Thoracic aorta (tissue), 2 donors: ENCODE results near the gene PLEKHG4. TPM values are rescaled to one million over a fixed set of nuclear protein-coding genes. Genes with fewer than 3 reads are reported as not detected.

Experiments used
- ATAC-seq: fragments of 150-250 bp; one replicate; pipeline ENCODE4 v1.8.0; 2017; ENCODE audit warnings: low read depth; ENCODE audit not compliant: insufficient number of reproducible peaks, low FRiP score
- DNase-seq: peaks from one replicate; pipeline ENCODE4 v3.0.0-alpha.2; 2020; ENCODE audit warnings: low spot score
- H3K27ac ChIP-seq, 2 donors: fragments of 200-600 bp; sonication (generic); 1 replicate in 1 of 2; 2 replicates in 1 of 2; pipeline ENCODE4 v1.5.1; 2016; ENCODE audit warnings: mild to moderate bottlenecking in 2 of 2, moderate library complexity in 2 of 2
- H3K27me3 ChIP-seq: fragments of 200-600 bp; sonication (generic); replicated peaks from 2 replicates; pipeline ENCODE4 v1.6.0; 2016; ENCODE audit warnings: mild to moderate bottlenecking; ENCODE audit not compliant: insufficient read depth
- H3K36me3 ChIP-seq: fragments of 200-600 bp; sonication (generic); one replicate; pipeline ENCODE4 v1.5.1; 2016
- H3K4me1 ChIP-seq, 2 donors: fragments of 200-600 bp; sonication (generic); 1 replicate in 1 of 2; 2 replicates in 1 of 2; pipeline versions ENCODE4 v1.5.1 to v1.6.0; 2016; ENCODE audit warnings: low read depth in 2 of 2, mild to moderate bottlenecking in 1 of 2; ENCODE audit not compliant: control insufficient read depth in 1 of 2
- H3K4me3 ChIP-seq: fragments of 200-600 bp; sonication (generic); 2 replicates; pipeline ENCODE4 v1.5.1; 2016; ENCODE audit warnings: mild to moderate bottlenecking
- H3K9me3 ChIP-seq: fragments of 200-600 bp; sonication (generic); 2 replicates; pipeline ENCODE4 v1.5.1; 2016
- total RNA-seq, 2 donors: library from RNA; depleted of rRNA; stranded (reverse); fragments of >200 nt; gene quantifications; one replicate each; pipeline versions ENCODE4 v1.1.0 to v1.2.3, GENCODE V29; 2016
- TF ChIP-seq, protein P1 (sequence below): fragments of 200-600 bp; sonication (generic); IDR thresholded peaks from one replicate; pipeline ENCODE4 v1.5.1; 2019; ENCODE audit warnings: antibody characterized with exemption

Gene PLEKHG4
- total RNA-seq, 2 donors from 2014 or later: 3.1 to 15.6 TPM

DNA sequence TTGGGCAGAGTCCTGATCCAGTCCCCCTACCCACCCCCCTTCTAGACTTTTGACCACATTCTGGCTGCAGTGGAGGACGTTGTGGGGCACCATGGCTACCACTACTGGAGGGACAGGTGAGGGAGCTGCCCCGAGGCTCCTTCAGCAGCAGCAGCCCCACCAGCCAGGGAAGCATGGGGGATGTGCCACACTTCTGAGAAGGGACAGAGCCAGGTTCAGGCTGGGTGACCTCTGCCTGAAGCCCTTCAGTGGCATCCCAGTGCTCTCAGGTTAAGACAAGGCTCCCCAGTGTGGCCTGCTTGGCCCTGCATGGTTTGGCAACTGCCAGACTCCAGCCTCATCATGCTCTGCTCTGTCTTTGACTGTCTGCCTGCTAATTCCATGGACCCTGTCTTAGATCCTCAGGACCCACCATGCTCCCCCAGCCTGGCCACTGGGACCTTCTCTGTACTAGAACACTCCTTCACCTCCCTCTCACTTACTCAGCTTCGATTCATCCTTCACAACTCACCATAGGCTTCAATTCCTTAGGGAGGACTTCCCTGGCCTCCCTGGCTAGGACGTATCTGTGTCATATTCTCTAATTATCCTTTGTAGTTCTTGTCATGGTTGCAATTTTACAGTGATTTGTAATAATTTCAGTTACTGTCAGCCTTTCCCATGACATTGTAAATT, 21.7 kb upstream of the PLEKHG4 start:
- Histone ChIP-seq H3K4me3 (no peak overlapping the region), H3K4me1 (no peaks in the 10 kb centered on the region), H3K36me3 (no peaks in the 10 kb centered on the region), H3K27me3 (no peaks in the 10 kb centered on the region), H3K9me3 (no peaks in the 10 kb centered on the region), H3K27ac (no peak overlapping the region)
- ATAC-seq: no peak
- no peak for DNase-seq
- TF ChIP-seq, protein P1, sequence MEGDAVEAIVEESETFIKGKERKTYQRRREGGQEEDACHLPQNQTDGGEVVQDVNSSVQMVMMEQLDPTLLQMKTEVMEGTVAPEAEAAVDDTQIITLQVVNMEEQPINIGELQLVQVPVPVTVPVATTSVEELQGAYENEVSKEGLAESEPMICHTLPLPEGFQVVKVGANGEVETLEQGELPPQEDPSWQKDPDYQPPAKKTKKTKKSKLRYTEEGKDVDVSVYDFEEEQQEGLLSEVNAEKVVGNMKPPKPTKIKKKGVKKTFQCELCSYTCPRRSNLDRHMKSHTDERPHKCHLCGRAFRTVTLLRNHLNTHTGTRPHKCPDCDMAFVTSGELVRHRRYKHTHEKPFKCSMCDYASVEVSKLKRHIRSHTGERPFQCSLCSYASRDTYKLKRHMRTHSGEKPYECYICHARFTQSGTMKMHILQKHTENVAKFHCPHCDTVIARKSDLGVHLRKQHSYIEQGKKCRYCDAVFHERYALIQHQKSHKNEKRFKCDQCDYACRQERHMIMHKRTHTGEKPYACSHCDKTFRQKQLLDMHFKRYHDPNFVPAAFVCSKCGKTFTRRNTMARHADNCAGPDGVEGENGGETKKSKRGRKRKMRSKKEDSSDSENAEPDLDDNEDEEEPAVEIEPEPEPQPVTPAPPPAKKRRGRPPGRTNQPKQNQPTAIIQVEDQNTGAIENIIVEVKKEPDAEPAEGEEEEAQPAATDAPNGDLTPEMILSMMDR: no peak

DNA sequence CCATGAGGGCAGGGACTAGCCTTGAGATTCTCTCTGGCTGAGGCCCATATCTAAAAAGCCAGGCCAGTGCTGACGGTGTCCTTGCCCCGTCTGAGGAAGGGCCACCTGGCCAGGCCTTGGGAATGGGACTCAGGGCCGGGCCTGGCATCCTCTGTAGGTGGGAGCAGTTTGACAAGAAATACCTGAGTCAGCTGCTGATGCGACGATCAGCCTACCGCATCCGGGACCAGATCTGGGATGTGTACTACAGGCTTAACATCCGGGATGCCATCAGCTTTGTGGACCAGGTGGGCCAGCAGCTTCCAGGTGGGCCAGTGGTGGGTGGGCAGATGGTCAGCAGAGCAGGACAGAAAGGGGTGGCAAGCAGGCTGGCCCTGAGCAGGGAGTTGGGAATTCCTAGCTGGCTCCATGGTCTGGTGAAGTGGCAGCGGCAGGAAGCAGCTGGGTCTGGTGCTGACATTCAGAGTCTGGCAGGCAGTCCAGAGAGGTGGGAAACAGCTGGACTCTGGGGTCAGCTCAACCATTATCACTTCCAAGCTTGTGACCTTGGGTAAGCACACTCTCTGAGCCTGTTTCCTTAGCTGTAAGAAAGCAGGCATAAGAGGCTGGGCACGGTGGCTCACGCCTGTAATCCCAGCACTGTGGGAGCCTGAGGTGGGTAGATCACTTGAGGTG, 21.0 kb upstream of the PLEKHG4 start:
- no peaks in the 10 kb centered on the region for H3K36me3 ChIP-seq
- H3K9me3 ChIP-seq: no peaks in the 10 kb centered on the region
- DNase-seq (no peak), ATAC-seq (no peak)
- TF ChIP-seq, protein P1: no peak
- no peaks in the 10 kb centered on the region for H3K27me3 ChIP-seq
- no peak overlapping the region for H3K4me3 ChIP-seq
- no peak overlapping the region for H3K27ac ChIP-seq
- H3K4me1 ChIP-seq: no peaks in the 10 kb centered on the region

DNA sequence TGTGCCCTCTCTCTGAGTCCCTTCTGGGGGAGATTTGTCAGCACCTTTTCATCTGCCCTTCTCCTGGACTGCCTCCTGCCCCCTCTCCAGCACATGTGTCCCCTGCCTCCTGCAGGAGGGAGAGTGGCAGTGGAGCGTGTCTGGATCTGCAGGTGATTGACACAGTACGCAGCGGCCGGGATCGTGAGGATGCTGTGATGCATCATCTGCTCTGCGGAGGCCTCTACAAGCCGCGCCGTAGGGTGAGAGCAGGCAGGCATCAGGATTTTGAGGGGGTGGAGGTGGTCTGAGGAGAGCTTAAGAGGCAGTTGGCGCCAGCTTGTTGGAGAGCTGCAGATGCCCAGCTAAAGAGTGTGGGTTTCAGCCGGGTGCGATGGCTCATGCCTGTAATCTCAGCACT, 19.6 kb upstream of the PLEKHG4 start:
- DNase-seq: no peak

DNA sequence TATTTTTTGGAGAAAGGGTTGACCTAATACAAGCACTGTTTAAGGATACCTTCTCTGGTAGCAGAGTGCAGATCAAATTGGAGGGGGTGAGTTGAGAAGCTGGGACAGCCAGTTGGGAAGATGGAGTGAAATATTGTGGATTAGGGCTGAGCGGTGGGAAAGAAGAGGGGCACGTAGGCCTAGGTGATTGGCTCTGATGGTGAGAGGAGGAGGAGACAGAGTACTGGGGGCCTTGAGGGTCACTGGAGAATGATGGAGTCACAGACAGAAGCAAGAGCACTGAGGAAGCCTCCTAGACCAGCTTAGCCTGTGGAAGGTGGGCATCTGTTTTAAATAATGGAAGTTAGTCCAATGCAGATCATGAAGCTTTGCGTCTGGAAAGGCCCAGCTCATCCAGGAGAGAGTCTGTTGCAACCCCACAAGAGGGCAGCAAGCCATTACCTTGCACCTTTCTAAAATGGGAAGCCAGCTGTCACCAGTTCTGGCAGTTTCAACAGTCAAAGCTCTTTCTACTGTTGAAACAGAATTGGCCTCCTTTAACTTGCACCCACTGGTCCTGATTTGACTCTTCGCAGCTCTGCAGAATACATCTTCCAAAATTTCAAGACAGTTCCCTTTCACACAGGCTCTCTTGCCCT, 18.8 kb upstream of the PLEKHG4 start:
- no peaks in the 10 kb centered on the region for H3K9me3 ChIP-seq
- TF ChIP-seq, protein P1: no peak
- DNase-seq: no peak
- H3K27me3 ChIP-seq: no peaks in the 10 kb centered on the region
- no peaks in the 10 kb centered on the region for H3K36me3 ChIP-seq
- peak; percentile 63 for ATAC-seq
- H3K27ac ChIP-seq: no peak overlapping the region
- no peaks in the 10 kb centered on the region for H3K4me1 ChIP-seq
- no peak overlapping the region for H3K4me3 ChIP-seq

More for the DNA sequence above, 19.6 kb upstream of the PLEKHG4 start:
- H3K9me3 ChIP-seq: no peaks in the 10 kb centered on the region
- TF ChIP-seq, protein P1: no peak
- no peak overlapping the region for H3K27ac ChIP-seq
- H3K36me3 ChIP-seq: no peaks in the 10 kb centered on the region
- H3K4me3 ChIP-seq: no peak overlapping the region
- H3K4me1 ChIP-seq: no peaks in the 10 kb centered on the region
- ATAC-seq: no peak
- no peaks in the 10 kb centered on the region for H3K27me3 ChIP-seq

DNA sequence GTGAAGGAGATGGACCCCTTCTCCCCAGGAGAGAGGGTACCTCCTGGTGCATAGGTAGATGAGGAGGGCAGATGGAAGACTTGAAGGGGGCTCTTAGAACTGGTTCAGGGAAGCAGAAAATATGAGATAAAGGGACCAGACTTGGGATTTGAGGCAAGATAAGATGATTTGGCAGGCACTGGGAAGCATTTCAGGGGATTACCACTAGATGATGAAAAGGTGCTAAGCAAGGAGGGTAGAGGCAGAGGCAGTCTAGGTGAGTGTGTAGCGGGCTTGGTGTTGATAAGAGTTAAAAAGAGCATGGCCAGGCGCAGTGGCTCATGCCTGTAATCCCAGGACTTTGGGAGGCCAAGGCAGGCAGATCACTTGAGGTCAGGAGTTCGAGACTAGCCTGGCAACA, 16.1 kb upstream of the PLEKHG4 start:
- Histone ChIP-seq H3K27ac (no peak overlapping the region), H3K4me1 (no peaks in the 10 kb centered on the region), H3K4me3 (no peak overlapping the region), H3K9me3 (no peaks in the 10 kb centered on the region), H3K36me3 (no peaks in the 10 kb centered on the region), H3K27me3 (no peaks in the 10 kb centered on the region)
- DNase-seq: no peak
- no peak for ATAC-seq
- TF ChIP-seq, protein P1: no peak
